Panc1 (cell line): Measurements from ENCODE around the gene PRR36. TPM values are rescaled to one million over a fixed set of nuclear protein-coding genes. Genes with fewer than 3 reads are reported as not detected.

ENCODE experiments used
- ATAC-seq: fragments of 200-7000 bp; cut with Tn5 transposase; 2 replicates; pipeline ENCODE4 v1.9.1; 2020; ENCODE audit warnings: mild to moderate bottlenecking, moderate library complexity
- BruUV-seq: library from RNA; stranded (reverse); fragments of 400-500 nt; replicated peaks from 2 replicates; lab custom pipeline; 2021; lab: Mats Ljungman, UMichigan
- CTCF ChIA-PET: fragments of 300-600 bp; sonication (Branson Sonifier 250); formaldehyde crosslinking; loops from one replicate; lab custom pipeline; 2022; ENCODE audit warnings: antibody characterized with exemption; lab: Charles Lee
- POLR2A ChIA-PET: fragments of 300-600 bp; sonication (Branson Sonifier 250); formaldehyde crosslinking; loops from one replicate; lab custom pipeline; 2022; ENCODE audit warnings: antibody characterized with exemption; lab: Charles Lee
- DNase-seq: peaks from one replicate; pipeline ENCODE4 v3.0.0-alpha.2; 2010; ENCODE audit warnings: low read depth, low spot score
- H3K27ac ChIP-seq: 2 replicates; pipeline ENCODE4 v1.5.1; 2011; ENCODE audit warnings: mild to moderate bottlenecking, low read length, inconsistent platforms
- H3K27me3 ChIP-seq: fragments of 200-500 bp; sonication (Bioruptor generic); 2 replicates; pipeline ENCODE4 v1.6.0; 2014; ENCODE audit warnings: low read length, inconsistent platforms; ENCODE audit not compliant: control insufficient read depth, insufficient read depth
- H3K36me3 ChIP-seq: fragments of 200-500 bp; sonication (Bioruptor generic); 2 replicates; pipeline ENCODE4 v1.5.1; 2014; ENCODE audit warnings: inconsistent platforms, mild to moderate bottlenecking, low read length, moderate library complexity; ENCODE audit not compliant: control insufficient read depth, insufficient read depth
- H3K4me1 ChIP-seq: 2 replicates; pipeline ENCODE4 v1.5.1; 2011; ENCODE audit warnings: inconsistent platforms, mild to moderate bottlenecking, low read length, moderate library complexity; ENCODE audit not compliant: control insufficient read depth, insufficient read depth
- H3K4me3 ChIP-seq, 2 experiments: 2 replicates each; pipeline ENCODE4 v1.5.1; 2011 to 2012; ENCODE audit warnings: low read depth in 2 of 2, low read length in 2 of 2, mild to moderate bottlenecking in 2 of 2, inconsistent platforms in 1 of 2, moderate library complexity in 1 of 2
- H3K9me3 ChIP-seq: fragments of 200-500 bp; sonication (Bioruptor generic); 2 replicates; pipeline ENCODE4 v1.5.1; 2014; ENCODE audit warnings: low read depth, mild to moderate bottlenecking, inconsistent platforms, low read length, moderate library complexity; ENCODE audit not compliant: control insufficient read depth, insufficient read depth
- POLR2AphosphoS5 ChIP-seq: IDR thresholded peaks from 2 replicates; pipeline ENCODE4 v1.6.1; 2012; ENCODE audit warnings: mild to moderate bottlenecking, low read depth, low read length, moderate library complexity
- REST ChIP-seq, 2 experiments: IDR thresholded peaks; 2 replicates each; pipeline ENCODE4 v1.6.1; 2011 to 2012; ENCODE audit warnings: low read depth in 2 of 2, control low read depth in 1 of 2, low read length in 1 of 2, mild to moderate bottlenecking in 1 of 2, moderate library complexity in 1 of 2; ENCODE audit not compliant: insufficient read depth in 1 of 2
- SIN3A ChIP-seq: IDR thresholded peaks from 2 replicates; pipeline ENCODE4 v1.6.1; 2012; ENCODE audit warnings: low read depth, mild to moderate bottlenecking, low read length, moderate library complexity, borderline replicate concordance; ENCODE audit not compliant: insufficient read depth
- TCF7L2 ChIP-seq: IDR thresholded peaks from 2 replicates; pipeline ENCODE4 v1.6.1; 2011; ENCODE audit warnings: mild to moderate bottlenecking, low read depth, low read length, inconsistent platforms
- in situ Hi-C: cut with HindIII; loops from 2 replicates; pipeline ENCODE4 v1.10.0; 2016; ENCODE audit warnings: low sequenced_read_pairs, low pct_unique_long_range_greater_than_20kb
- intact Hi-C: fragments of 100-400 bp; cut with micrococcal nuclease; formaldehyde crosslinking; loops from one replicate; pipeline ENCODE4 v1.10.0; 2022; ENCODE audit not compliant: unreplicated experiment
- total RNA-seq: library from RNA; stranded (reverse); gene quantifications from one replicate; pipeline ENCODE4 v1.2.1, GENCODE V29; 2021; ENCODE audit not compliant: unreplicated experiment
- TF ChIP-seq, protein P1 (sequence below): fragments of 450-650 bp; IDR thresholded peaks from 2 replicates; pipeline ENCODE4 v1.5.1; 2017; ENCODE audit warnings: mild to moderate bottlenecking

The PRR36 gene
- total RNA-seq, 1 experiment from 2014 or later = 3.7 TPM

DNA sequence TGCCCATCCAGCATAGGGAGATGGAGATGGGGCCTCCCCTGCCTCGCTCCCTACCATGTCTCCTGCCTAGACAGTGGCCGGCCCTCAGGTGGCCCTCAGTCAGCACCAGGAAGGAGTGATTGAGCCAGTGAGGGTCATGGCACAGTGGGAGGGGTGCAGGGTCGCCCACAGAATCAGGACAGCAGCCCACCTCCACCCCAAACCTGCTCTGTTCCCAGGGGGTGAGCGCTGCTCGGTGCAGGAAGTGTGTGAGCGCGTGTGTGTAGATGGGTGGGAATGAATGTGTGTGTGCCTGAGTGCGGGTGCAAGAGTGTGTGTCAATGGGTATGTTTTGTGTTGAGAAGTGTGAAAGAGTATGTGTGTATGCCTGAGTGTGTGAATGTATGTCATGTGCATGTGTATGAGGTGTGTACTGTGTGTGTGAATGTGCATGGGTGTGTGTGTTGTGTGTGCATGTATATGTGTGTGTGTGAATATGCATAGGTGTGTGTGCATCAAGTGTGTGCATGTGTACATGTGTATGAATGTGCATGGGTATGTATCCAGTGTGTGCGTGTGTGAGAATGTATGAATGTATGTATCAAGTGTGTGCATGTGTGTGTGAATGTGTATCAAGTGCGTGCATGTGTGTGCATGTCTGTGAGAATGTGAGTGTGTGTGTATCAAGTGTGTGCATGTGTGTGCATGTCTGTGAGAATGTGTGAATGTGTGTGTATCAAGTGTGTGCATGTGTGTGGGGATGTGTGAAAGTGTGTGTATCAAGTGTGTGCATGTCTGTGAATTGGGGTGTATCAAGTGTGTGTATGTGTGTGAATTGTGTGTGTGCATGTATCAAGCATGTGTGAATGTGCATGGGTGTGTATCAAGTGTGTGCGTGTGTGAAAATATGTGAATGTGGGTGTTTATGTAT lies 32.2 kb downstream of the PRR36 start:
- in situ Hi-C loops (no loop called here), intact Hi-C loops (no loop called here)
- Histone ChIP-seq H3K36me3 (no peaks in the 10 kb centered on the region), H3K9me3 (no peaks in the 10 kb centered on the region), H3K4me3 (no peak overlapping the region), H3K4me1 (no peaks in the 10 kb centered on the region), H3K27ac (no peak overlapping the region), H3K27me3 (no peaks in the 10 kb centered on the region)
- CTCF ChIA-PET = no interaction called here
- POLR2A ChIA-PET = no interaction called here
- BruUV-seq = no TSS peak
- DNase-seq (no peak), ATAC-seq (no peak)
- no peak for TF ChIP-seq TCF7L2
- no peak for TF ChIP-seq REST (IDR thresholded peaks at IDR 0.05; ENCODE audit: insufficient read depth in 1 of 2, low read depth in 2 of 2, low read length in 1 of 2)
- TF ChIP-seq, protein P1, sequence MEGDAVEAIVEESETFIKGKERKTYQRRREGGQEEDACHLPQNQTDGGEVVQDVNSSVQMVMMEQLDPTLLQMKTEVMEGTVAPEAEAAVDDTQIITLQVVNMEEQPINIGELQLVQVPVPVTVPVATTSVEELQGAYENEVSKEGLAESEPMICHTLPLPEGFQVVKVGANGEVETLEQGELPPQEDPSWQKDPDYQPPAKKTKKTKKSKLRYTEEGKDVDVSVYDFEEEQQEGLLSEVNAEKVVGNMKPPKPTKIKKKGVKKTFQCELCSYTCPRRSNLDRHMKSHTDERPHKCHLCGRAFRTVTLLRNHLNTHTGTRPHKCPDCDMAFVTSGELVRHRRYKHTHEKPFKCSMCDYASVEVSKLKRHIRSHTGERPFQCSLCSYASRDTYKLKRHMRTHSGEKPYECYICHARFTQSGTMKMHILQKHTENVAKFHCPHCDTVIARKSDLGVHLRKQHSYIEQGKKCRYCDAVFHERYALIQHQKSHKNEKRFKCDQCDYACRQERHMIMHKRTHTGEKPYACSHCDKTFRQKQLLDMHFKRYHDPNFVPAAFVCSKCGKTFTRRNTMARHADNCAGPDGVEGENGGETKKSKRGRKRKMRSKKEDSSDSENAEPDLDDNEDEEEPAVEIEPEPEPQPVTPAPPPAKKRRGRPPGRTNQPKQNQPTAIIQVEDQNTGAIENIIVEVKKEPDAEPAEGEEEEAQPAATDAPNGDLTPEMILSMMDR = no peak
- TF ChIP-seq SIN3A = no peak
- TF ChIP-seq POLR2AphosphoS5 = no peak

- Histone ChIP-seq H3K9me3 (no peaks in the 10 kb centered on the region), H3K4me1 (no peaks in the 10 kb centered on the region), H3K36me3 (no peaks in the 10 kb centered on the region), H3K27me3 (no peaks in the 10 kb centered on the region), H3K4me3 (no peak overlapping the region), H3K27ac (no peak overlapping the region)
- TF ChIP-seq REST (IDR thresholded peaks at IDR 0.05; ENCODE audit: insufficient read depth in 1 of 2, low read depth in 2 of 2, low read length in 1 of 2) = no peak
- no peak for TF ChIP-seq SIN3A
- TF ChIP-seq POLR2AphosphoS5 = no peak
- TF ChIP-seq TCF7L2 = no peak
- TF ChIP-seq, protein P1 = no peak
- DNase-seq (no peak), ATAC-seq (no peak)
- in situ Hi-C loops = no loop called here
- intact Hi-C loops = no loop called here
- ChIA-PET CTCF (no interaction called here), POLR2A (no interaction called here)
- no TSS peak for BruUV-seq
These were observed 33.6 kb downstream of the PRR36 start for GRCh38 chr19:7840629-7841028.
